Kidney epithelial cell (primary cell): Measurements from ENCODE around the gene ECE1. TPM values are rescaled to one million over a fixed set of nuclear protein-coding genes. Genes with fewer than 3 reads are reported as not detected.
A peak's percentile ranks its signal among the peaks of the same experiment; 100 is the strongest.
"Not testable (repeated sequence)": the region's sequence is repeated elsewhere in the genome, so short reads cannot be mapped to it uniquely, and the experiment has no call there.

Experiments
- DNase-seq: peaks from one replicate; pipeline ENCODE4 v3.0.0-alpha.2; 2010; ENCODE audit warnings: low read depth
- H3K27me3 ChIP-seq: 2 replicates; pipeline ENCODE4 v1.6.0; 2011; ENCODE audit warnings: low read length; ENCODE audit not compliant: control insufficient read depth, insufficient read depth
- H3K36me3 ChIP-seq: 2 replicates; pipeline ENCODE4 v1.5.1; 2011; ENCODE audit warnings: low read length; ENCODE audit not compliant: control insufficient read depth, insufficient read depth
- H3K4me3 ChIP-seq: 2 replicates; pipeline ENCODE4 v1.5.1; 2011; ENCODE audit warnings: low read depth, mild to moderate bottlenecking, control low read depth, low read length
- total RNA-seq: library from RNA; depleted of rRNA; stranded (reverse); fragments of >200 nt; gene quantifications from 2 replicates; pipeline ENCODE4 v1.2.3, GENCODE V29; 2015
- TF ChIP-seq, protein P1 (sequence below): IDR thresholded peaks from 2 replicates; pipeline ENCODE4 v1.5.1; 2011; ENCODE audit warnings: mild to moderate bottlenecking, moderate library complexity, low read length, control low read depth, inconsistent platforms; ENCODE audit not compliant: insufficient read depth, poor library complexity, severe bottlenecking

Gene ECE1
- total RNA-seq, 1 donor from 2014 or later, result 181 TPM

DNA sequence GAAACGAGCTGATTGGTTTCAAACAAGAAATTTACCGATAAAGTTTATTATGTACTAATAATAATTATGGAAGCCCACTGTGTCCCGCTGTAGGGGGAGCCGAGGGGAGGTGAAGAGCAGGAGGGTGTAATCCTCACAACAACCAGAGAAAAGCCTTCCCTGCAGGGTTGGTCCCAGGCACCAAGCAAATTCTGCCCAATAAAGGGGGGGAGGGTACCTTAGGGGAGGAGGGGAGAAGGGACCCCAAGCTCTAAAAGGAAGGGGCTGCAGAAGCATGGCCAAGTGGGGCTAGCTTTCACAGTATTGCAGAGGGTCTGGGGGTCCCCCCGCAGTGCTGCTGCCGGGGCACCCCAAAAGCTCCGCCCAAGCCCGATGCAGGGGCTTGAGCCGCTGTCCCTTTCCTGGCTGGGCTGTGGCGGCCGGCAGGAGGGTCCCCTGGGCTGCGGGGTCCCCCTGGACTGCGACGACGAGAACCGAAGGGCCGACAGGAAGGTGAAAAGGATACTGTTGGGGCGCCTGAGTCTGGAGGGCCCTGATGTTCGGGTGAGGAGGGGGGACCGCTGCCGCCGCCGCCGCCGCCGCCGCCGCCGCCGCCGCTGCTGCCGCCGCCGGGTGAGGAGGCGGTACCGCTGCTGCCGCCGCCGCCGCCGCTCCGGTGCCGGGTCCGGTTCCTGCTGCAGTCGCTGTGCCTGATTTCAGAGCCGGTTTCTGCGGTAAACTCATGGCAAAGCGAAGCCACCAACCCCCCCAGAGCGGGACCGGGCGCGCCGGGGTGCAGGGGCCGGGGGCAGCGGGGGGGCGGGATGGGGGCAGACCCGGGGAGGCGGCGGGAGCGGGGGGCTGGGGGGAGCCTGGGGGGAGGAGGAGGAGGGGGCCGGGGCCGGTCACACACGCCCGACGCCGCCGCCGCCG is 114.3 kb downstream of the ECE1 start:
- no peaks in the 10 kb centered on the region for H3K36me3 ChIP-seq
- no peaks in the 10 kb centered on the region for H3K27me3 ChIP-seq
- H3K4me3 ChIP-seq, result peak overlapping the region; percentile 76
- TF ChIP-seq, protein P1, sequence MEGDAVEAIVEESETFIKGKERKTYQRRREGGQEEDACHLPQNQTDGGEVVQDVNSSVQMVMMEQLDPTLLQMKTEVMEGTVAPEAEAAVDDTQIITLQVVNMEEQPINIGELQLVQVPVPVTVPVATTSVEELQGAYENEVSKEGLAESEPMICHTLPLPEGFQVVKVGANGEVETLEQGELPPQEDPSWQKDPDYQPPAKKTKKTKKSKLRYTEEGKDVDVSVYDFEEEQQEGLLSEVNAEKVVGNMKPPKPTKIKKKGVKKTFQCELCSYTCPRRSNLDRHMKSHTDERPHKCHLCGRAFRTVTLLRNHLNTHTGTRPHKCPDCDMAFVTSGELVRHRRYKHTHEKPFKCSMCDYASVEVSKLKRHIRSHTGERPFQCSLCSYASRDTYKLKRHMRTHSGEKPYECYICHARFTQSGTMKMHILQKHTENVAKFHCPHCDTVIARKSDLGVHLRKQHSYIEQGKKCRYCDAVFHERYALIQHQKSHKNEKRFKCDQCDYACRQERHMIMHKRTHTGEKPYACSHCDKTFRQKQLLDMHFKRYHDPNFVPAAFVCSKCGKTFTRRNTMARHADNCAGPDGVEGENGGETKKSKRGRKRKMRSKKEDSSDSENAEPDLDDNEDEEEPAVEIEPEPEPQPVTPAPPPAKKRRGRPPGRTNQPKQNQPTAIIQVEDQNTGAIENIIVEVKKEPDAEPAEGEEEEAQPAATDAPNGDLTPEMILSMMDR, result no peak
- DNase-seq, result no peak

DNA sequence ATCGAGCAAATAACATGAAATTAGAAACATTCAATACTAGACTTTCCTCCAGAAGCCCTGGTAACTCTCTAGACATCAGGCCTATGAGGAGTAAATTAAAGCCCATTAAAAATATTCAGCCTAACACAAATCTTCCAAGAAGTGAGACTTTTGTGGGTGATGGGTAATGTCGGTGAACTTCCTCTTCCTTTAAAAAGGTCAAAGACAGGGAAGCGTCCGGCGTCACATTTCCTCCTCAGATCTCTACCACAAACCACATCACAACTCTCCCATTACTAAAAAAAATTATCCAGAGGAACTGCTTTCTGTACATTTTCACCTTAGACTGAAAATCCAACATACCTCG is 115.0 kb downstream of the ECE1 start:
- H3K27me3 ChIP-seq, result no peaks in the 10 kb centered on the region
- peak overlapping the region; percentile 76 for H3K4me3 ChIP-seq
- TF ChIP-seq, protein P1, result no peak
- no peaks in the 10 kb centered on the region for H3K36me3 ChIP-seq
- DNase-seq, result no peak

DNA sequence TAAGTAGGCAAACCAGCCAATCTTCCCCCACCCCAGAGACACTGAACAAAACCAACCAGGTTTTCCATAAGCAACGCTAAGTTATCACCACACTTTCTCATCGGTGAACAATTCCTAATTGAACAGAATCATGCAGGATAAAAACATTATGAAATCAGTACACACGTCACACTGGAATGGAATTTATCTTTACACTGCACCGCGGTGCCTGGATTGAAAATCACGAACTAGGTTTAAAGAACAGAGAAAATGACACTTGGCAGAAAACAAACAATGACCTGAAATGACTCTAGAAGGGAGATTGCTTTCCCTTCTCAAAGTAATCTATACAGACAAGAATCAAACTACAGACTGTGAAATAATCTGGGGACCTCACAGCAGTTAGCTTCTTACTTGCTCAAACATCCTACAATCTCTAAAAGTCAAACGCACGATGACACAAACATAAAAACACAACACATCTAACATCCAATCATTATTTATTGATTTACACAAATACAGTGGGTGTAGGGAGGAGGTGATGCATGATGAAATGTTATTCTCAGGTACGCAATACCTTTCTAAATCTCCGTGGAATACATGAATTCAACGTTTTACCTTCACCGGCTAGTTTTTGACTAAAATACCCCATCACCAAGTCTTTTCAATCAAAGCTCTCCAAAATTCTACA is 115.5 kb downstream of the ECE1 start:
- H3K27me3 ChIP-seq, result no peaks in the 10 kb centered on the region
- DNase-seq, result no peak
- peak overlapping the region; percentile 76 for H3K4me3 ChIP-seq
- TF ChIP-seq, protein P1, result no peak
- no peaks in the 10 kb centered on the region for H3K36me3 ChIP-seq

DNA sequence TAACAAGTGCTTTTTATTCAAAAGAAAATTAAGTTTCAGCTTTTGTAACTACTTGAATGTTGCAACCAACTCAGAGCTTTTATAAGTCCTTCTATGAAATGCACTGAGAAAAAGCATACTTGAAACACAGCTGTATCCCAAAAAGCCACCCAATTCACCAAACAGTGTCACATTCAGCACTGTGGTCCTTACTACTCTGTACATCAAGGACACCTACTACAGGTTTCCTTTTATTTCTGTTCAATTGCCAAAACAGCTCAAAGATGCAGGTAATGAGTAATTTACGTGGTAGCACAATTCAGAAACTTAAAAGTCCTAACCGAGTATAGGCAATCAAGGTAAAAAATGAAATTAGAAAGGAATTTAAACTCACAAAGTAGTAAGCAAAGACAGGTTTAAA is 116.0 kb downstream of the ECE1 start:
- TF ChIP-seq, protein P1, result no peak
- Histone ChIP-seq H3K27me3 (no peaks in the 10 kb centered on the region), H3K36me3 (no peaks in the 10 kb centered on the region), H3K4me3 (peak overlapping the region; percentile 76)
- DNase-seq, result no peak

DNA sequence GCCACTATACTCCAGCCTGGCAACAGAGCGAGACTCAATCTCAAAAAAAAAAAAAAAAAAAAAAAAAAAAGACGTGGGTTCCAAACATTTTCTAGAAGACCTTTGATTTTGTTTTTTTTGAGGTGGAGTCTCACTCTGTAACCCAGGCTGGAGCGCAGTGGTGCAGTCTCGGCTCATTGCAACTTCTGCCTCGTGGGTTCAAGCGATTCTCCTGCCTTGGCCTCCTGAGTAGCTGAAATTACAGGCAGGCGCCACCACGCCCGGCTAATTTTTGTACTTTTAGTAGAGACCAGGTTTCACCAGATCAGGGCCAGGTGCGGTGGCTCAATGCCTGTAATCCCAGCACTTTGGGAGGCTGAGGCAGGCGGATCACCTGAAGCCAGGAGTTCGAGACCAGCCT is 117.2 kb downstream of the ECE1 start:
- DNase-seq, H3K27me3 ChIP-seq, H3K36me3 ChIP-seq, H3K4me3 ChIP-seq: not testable (repeated sequence)

DNA sequence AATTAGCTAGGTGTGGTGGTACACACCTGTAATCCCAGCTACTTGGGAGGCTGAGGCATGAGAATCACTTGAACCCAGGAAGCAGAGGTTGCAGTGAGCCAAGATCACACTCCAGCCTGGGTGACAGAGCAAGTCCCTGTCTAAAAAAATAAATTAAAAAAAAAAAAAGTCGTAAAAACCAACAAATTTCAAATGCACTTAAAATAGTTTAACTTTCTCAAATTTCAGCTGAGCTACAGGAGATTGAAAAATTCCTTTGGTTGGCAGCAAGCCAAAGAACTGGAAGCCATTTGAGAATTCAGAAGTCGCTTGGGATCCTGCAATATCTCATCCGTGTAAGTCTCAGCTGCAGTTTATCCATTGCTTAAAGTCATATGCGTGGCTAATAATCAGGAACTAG is 119.4 kb downstream of the ECE1 start:
- H3K36me3 ChIP-seq, DNase-seq: not testable (repeated sequence)

DNA sequence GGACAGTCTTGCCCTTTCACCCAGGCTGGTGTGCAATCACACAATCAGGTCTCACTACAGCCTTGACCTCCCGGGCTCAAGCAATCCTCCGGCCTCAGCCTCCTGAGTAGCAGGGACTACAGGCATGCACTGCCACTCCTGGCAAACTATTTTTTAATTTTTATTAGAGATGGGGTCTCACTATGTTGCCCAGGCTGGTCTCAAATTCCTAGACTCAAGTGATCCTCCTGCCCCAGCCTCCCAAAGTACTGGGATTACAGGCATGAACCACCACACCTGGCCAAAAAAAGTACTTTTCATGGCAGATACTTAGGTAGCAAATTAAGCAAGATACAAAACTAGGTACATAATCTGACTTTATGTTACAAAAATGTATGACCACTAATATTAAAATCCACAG is 121.8 kb downstream of the ECE1 start:
- TF ChIP-seq, protein P1, result no peak
- no peak for DNase-seq
- Histone ChIP-seq H3K27me3 (no peaks in the 10 kb centered on the region), H3K4me3 (no peak overlapping the region), H3K36me3 (no peaks in the 10 kb centered on the region)

More for the DNA sequence above, 119.4 kb downstream of the ECE1 start:
- H3K4me3 ChIP-seq, H3K27me3 ChIP-seq: not testable (repeated sequence)
